AG09309 (cell line): ENCODE data around the gene CDKN2B.

Experiments used
- DNase-seq: peaks from one replicate; pipeline ENCODE4 v3.0.0-alpha.2; 2010; ENCODE audit warnings: low read depth
- H3K4me3 ChIP-seq: 2 replicates; pipeline ENCODE4 v1.5.1; 2011; ENCODE audit warnings: mild to moderate bottlenecking, low read depth, low read length, moderate library complexity; ENCODE audit not compliant: control insufficient read depth
- CTCF ChIP-seq: IDR thresholded peaks from 2 replicates; pipeline ENCODE4 v1.5.1; 2011; ENCODE audit warnings: mild to moderate bottlenecking, low read depth, low read length, inconsistent platforms; ENCODE audit not compliant: insufficient read depth, control insufficient read depth; ENCODE audit errors: missing control alignments

Gene CDKN2B

DNA sequence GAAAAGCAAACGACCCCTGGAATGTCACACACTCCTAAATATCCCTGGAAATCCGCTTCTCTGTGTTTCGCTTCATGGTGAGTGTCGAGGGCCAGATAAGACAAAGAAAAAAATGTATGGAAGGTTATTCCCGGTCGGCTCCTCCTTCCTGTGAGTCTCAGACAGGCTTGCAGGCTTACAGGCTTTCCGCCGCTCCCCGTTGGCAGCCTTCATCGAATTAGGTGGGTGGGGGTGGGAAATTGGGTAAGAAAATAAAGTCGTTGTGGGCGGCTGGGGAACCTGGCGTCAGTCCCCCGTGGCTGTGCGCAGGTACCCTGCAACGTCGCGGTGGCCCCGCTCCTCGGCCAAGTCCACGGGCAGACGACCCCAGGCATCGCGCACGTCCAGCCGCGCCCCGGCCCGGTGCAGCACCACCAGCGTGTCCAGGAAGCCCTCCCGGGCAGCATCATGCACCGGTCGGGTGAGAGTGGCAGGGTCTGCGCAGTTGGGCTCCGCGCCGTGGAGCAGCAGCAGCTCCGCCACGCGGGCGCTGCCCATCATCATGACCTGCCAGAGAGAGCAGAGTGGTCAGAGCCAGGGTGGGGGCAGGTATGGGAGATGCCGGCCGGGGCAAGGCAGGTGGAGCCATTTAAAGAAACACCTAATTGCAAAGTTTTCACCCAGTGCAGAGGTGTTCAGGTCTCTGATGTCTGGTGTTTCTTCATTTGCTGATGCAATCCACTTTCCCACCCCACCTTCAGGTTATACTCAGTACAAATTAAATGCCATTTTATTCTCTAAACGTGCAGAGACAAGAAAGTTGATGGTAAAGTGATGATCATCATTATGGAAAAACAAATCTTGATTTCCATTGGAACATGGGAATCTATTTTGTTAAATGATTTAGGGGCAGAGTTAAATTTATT lies 3.2 kb downstream of the CDKN2B start:
- no peak overlapping the region for H3K4me3 ChIP-seq
- no peak for DNase-seq
- no peak for TF ChIP-seq CTCF

- no peak for DNase-seq
- no peak for TF ChIP-seq CTCF
- H3K4me3 ChIP-seq: no peak overlapping the region
Observed at GRCh38 chr9:22005021-22005701, 3.9 kb downstream of the CDKN2B start.

DNA sequence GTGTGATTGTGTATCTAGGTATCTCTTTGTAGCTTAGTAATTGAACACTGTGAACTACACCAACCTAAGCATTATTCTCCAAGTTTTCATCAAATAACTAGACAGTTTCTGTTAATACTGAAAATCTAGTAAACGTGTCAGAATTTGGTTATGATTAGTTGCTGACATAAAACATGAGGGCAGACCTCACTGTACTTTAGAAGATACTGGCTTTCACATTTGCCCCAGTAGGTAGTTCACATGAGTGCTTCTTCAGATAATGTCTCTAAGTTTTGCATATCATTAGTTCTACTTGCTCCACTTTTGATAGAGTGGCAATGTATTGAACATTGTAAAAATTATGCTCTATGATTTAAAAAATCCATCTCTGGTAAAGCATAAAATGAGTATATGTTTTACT lies 7.1 kb downstream of the CDKN2B start:
- H3K4me3 ChIP-seq: no peak overlapping the region
- TF ChIP-seq CTCF: no peak
- DNase-seq: no peak

DNA sequence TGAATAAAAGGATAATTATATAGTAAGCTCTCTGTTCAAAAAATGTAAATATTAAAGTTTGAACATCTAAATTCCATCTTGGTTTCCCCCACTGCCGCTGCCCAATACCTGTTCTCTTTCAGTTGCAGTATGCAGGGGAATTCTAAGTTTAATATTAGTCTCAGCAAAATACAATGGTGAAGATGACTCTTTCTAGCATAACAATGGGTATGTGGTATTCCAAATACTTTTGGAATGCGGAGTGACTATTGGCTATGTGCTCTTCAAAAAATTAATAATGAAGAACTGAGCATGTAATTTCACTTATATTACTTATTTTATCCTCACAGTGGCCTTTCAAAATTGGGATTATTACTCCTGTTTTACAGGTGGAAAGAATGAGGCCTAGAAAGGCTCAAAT lies 11.1 kb downstream of the CDKN2B start:
- H3K4me3 ChIP-seq: no peak overlapping the region
- no peak for DNase-seq
- no peak for TF ChIP-seq CTCF

GRCh38 chr9:21997480-21997879 lies 11.6 kb downstream of the CDKN2B start:
- DNase-seq: no peak
- H3K4me3 ChIP-seq: no peak overlapping the region
- TF ChIP-seq CTCF: no peak

- DNase-seq: no peak
- no peak for TF ChIP-seq CTCF
- no peak overlapping the region for H3K4me3 ChIP-seq
Observed at GRCh38 chr9:21996858-21997257, 12.2 kb downstream of the CDKN2B start.
